T47D (cell line): ENCODE data around the gene CCL27.
A peak's percentile ranks its signal among the peaks of the same experiment; 100 is the strongest.

Source experiments
- DNase-seq, 2 experiments: peaks; one replicate each; pipeline versions ENCODE4 v3.0.0 to v3.0.0-alpha.2; 2011 to 2012; ENCODE audit warnings: low read depth in 1 of 2, low spot score in 1 of 2
- JUND ChIP-seq: IDR thresholded peaks from 2 replicates; pipeline ENCODE4 v1.6.1; 2012; ENCODE audit warnings: low read depth
- in situ Hi-C: cut with HindIII; loops from 2 replicates; pipeline ENCODE4 v1.10.0; 2016; ENCODE audit warnings: low sequenced_read_pairs, low pct_unique_long_range_greater_than_20kb

The CCL27 gene, protein sequence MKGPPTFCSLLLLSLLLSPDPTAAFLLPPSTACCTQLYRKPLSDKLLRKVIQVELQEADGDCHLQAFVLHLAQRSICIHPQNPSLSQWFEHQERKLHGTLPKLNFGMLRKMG

DNA sequence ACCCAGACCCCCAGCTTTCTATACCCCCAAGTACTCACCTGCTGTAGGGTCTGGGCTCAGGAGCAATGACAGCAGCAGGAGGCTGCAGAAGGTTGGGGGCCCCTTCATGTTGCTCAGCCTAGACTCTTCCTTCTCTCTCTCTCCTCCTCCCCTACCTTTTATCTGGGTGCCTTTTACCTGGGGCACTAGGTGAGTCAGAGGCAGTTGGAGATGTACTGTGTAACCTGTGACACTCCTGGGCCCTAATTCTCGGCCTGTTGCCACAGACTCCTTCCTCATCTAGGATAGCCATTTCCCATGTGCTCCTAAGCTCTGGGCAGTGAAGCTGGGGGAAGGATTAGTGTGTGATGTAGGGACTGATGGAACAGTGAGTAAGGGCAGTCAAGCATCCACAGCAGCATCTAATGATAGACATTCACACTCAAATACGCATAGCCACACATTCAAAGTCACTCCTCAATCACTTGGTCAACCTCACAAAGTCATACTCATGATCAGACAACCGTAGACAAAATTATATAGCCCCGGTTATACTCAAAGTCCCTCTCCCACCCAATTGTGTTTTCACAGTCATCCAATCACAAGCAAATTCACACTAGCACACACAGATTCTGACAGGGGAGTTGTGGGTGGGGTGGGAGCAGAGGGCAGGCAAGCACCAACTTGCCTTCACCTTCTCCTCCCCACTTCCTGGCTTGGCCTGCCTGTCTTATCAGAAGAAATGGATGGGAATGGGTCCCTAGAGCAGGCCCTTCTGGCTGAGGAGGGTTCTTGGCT, at the start of gene CCL27:
TSS of gene CCL27 (minus strand) at position 132 of the 777 bp plus-strand sequence. CDS start at position 108, 24 bp downstream.
- DNase-seq, result no peak
- no peak for TF ChIP-seq JUND
- in situ Hi-C loops, result no loop called here

DNA sequence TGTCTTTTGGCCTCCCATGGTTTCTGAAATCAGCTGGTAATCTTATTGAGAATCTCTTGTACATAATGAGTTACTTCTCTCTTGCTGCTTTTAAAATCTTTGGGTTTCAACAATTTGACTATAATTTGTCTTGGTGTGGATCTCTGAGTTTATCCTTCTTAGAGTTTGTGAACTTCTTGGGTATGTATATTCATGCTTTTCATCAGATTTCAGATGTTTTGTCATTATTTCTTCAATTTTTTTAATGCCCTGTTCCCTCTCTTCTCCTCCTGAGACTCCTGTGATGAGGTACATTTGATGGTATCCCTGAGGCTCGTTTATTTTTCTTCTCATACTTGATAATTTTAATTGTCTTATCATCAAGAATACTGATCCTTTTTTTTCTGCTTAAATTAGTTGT, 49.7 kb upstream of the CCL27 start:
- TF ChIP-seq JUND, result no peak
- in situ Hi-C loops, result no loop called here
- DNase-seq, result no peak

DNA sequence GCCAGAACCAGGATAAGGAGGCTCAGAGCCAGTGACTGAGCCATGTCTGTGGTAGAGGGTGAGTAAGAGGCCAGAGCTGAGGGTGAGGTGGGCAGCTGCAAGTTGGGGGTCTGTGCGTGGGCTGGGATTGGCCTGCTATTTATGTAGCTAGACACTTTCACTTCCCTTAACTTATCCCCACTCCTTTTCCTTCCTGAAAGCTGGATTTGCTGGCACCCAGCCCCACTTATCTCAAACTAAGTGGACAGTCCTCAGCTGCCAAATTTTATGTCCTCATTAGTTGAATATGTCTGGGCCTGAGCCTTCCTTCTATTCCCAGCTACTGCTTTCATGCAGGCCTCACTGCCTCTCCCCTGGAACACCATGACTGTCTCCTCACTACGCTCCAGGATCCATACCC, 47.6 kb upstream of the CCL27 start, which contains the start of gene CCL21:
TSS of gene CCL21 (minus strand) at position 114 of the 400 bp plus-strand sequence. CDS start at position 44, 70 bp downstream.
- in situ Hi-C loops, result no loop called here
- DNase-seq, result no peak
- TF ChIP-seq JUND, result no peak

DNA sequence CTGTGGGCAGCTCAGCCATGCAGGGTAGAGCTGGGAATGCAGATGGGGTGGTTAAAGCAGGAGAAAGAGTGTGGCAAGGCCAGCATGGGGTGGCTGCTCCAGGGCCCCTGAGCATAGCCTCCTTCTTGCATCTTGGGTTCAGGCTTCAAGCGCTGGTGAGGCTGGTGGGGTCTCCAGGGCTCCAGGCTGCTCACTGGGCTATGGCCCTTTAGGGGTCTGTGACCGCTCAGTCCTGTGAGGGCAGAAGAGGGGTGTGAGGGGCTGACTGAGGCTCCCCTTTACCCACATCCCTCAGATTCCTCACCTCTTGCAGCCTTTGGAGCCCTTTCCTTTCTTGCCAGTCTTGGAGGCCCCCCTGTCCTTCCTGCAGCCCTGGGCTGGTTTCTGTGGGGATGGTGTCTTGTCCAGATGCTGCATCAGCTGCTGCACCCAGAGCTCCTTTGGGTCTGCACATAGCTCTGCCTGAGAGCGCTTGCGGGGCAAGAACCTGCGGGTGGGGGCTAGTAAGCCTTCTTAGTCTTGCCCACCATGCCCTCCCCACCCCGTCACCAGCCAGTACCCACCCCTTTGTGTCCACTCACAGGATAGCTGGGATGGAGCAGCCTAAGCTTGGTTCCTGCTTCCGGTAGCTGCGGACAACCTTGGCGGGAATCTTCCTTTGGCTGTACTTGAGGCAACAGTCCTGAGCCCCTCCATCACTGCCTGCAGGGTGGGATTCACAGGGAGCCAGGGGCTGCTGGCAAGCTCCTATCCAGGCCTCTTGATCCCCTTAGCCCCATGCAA, 46.9 kb upstream of the CCL27 start:
- DNase-seq, result no peak
- no peak for TF ChIP-seq JUND
- in situ Hi-C loops, result no loop called here

DNA sequence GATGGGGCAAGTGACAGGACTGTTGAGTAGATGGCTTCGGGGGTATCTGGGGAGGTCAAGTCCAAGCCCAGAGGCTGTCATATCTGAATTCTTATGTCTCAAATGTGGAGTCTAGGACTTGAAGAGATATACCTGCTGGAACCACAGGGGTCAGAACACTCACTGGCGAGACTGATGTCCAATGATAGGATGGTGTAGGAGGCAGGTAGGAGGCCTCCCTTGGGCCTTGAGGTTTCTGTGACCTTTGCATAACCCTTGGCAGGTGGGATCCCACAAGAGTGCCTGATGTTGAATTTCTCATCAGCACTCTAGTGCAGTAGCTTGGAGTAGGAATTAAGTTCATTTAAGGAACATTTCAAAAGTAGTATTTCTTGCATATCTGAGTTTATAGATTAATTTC, 44.7 kb upstream of the CCL27 start:
- DNase-seq, result no peak
- in situ Hi-C loops, result no loop called here
- TF ChIP-seq JUND, result no peak

DNA sequence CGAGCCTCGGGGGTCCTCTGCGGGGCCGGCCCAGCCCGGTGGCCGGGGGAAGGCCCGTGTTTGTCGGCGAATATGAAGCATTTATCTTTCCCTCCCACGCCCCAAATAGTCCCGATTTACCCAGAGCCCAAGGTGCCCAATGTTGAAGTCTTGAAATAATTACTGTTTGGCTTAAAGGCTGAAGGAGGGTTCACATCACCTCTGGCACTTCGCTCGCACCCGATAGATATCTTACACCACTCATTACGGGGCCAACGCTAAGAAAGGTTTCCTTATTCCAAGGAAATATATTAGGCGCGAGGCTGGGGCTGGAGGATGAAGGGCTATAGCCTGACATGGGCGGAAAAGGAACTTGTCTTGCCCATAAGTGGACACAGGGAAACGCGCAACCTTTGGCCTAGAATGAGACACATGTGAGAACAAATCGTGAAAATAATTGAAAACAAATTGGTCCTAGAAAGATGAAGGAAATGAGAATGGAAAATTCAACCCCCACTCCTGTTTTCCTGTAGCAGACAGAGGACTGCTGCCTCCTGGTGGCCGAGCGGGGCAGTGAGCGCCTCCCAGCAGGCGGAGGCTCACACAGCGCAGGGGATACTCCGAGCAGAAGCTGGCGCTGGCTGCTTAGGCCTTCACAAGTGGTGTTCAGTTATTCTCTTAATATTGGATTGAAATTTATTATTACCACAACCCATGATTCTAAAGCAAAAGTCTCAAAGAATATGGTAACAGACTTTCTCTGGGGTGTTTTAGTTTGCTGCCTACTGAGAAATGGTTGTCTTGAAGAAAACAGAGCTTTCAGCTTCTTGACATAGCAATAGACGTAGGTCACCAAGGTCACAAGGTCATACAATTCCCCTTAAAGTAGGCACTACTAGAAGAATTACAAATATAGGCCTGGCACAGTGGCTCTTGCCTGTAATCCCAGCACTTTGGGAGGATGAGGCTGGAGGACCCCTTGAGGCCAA, 39.6 kb upstream of the CCL27 start:
- DNase-seq, result peak; percentile 69
- no peak for TF ChIP-seq JUND
- in situ Hi-C loops, result no loop called here

DNA sequence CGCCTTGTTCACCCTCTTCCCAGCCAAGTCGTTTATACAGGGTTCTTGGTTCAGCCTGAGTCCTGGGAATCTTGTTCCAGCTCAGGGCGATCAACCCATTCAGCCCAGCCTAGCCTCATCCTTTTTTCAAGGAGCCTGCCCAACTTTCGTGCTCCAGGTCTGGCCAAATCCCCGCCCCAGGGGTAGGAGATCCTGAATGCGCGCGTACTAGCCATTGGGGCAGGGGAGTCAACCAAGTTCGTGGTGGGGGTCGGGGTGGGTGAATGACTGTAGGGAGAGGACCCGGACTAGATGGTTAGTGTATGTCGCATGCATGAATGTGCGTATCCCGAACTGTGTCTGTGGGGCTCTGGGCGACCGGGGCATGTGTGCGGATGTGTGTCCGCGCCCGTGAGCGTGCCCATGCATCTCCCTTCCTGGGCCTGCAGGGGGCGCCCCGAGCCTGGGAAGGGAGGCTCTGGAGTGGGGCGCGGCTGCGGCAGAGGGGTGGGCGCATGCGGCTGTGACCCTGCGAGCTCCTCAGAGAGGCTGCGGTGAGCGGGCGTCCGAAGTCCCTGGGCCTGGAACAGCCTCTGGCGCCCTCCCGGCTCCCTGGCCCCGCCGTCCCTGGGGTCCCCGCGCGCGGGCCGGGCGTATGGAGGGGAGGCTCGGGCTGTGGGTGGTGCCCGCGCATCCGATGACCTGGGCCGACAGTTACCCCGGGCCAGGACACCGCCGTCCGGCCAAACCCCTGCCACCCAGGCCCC, 38.7 kb upstream of the CCL27 start:
- in situ Hi-C loops, result no loop called here
- DNase-seq, result peak; percentile 30 to 51
- no peak for TF ChIP-seq JUND

DNA sequence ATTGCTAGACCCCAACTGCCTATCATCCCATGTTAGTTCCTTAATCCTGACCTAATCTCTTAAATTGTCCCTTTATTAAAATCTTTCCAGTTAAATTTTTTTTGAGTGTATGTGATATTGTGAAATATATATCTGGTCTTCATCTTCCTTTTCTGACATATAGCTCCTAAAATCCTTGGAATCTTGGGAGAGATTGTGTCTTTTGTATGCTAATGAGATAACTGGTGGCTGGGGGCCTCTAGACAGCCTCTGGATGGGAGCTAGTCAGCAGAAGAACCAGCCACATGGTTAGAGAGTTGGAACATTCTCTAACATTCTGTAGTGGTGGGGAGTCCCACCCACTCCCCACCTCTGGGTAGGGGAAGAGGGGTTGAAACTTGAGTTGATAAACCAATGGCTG, 32.4 kb upstream of the CCL27 start:
- no peak for TF ChIP-seq JUND
- in situ Hi-C loops, result no loop called here
- DNase-seq, result no peak

DNA sequence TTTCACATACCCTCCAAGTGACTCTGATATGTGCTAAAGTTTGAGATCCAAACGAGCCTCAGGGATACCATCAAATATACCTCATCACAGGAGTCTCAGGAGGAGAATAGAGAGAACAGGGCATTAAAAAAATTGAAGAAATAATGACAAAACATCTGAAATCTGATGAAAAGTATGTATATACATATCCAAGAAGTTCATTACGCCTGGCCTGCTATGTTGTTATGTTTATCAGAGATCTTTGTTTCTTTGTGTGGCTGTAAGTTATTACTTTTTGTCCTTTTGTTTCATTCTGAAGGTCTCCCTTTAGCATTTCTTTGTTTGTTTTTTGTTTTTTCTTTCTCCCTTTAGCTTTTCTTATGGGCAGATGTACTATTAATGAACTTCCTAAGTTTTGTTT, 31.1 kb upstream of the CCL27 start:
- TF ChIP-seq JUND, result no peak
- DNase-seq, result no peak
- in situ Hi-C loops, result no loop called here

DNA sequence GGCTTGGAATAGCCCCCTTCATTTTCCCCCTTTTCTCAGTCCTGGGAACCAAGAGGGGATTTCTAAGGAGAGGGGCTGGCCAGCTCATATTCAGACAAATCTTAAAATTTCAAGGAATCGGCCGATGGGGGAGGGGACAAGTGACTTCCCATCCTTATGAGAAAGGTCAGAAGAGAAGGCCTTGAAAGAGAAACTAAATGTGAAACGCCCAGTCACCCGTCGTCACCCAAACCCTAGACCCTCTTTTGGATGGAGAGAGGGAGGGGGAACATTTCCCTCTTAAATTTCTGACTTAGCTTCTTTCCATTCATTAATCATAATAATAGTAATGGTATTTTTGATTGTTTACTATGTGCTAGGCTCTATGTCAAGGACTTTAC, 29.5 kb upstream of the CCL27 start:
- no peak for TF ChIP-seq JUND
- in situ Hi-C loops, result no loop called here
- DNase-seq, result no peak
